H1 (cell line): ENCODE results near the gene SCARF1. TPM values are rescaled to one million over a fixed set of nuclear protein-coding genes. Genes with fewer than 3 reads are reported as not detected.

Experiments used
- CTCF ChIA-PET: fragments of 300-600 bp; sonication (Branson Sonifier 250); formaldehyde crosslinking; loops from one replicate; lab custom pipeline; 2021; ENCODE audit not compliant: partially characterized antibody; lab: Charles Lee
- POLR2A ChIA-PET: fragments of 300-600 bp; sonication (Branson Sonifier 250); formaldehyde crosslinking; loops from one replicate; lab custom pipeline; 2021; ENCODE audit warnings: inconsistent platforms; ENCODE audit not compliant: partially characterized antibody; lab: Charles Lee
- DNase-seq, 2 experiments: peaks; one replicate each; pipeline versions ENCODE4 v3.0.0 to v3.0.0-alpha.2; 2010 to 2022; ENCODE audit warnings: low spot score in 2 of 2, low read depth in 1 of 2, mixed read lengths in 1 of 2
- FAIRE-seq: peaks from 2 replicates; lab custom pipeline; 2011; peaks lifted over from hg19 to GRCh38; lab: Jason Lieb, UNC
- H2AFZ ChIP-seq: 2 replicates; pipeline ENCODE4 v1.8.1; 2012; ENCODE audit warnings: low read length, inconsistent platforms
- H2AK5ac ChIP-seq: 2 replicates; pipeline ENCODE4 v1.6.1; 2013; ENCODE audit warnings: low read depth, low read length
- H2BK120ac ChIP-seq: replicated peaks from 2 replicates; pipeline ENCODE3; 2013; ENCODE audit warnings: low read depth, low read length, inconsistent platforms
- H2BK12ac ChIP-seq: 2 replicates; pipeline ENCODE4 v1.6.1; 2013; ENCODE audit warnings: low read depth, low read length
- H2BK15ac ChIP-seq: 2 replicates; pipeline ENCODE4 v1.6.1; 2013; ENCODE audit warnings: low read length
- H2BK20ac ChIP-seq: 2 replicates; pipeline ENCODE4 v1.6.1; 2013; ENCODE audit warnings: low read length
- H2BK5ac ChIP-seq: 2 replicates; pipeline ENCODE4 v1.6.1; 2013; ENCODE audit warnings: low read depth, low read length
- H3K14ac ChIP-seq: 2 replicates; pipeline ENCODE4 v1.6.1; 2013; ENCODE audit warnings: inconsistent platforms; ENCODE audit not compliant: insufficient read length
- H3K18ac ChIP-seq: 2 replicates; pipeline ENCODE4 v1.6.1; 2013; ENCODE audit warnings: low read length; ENCODE audit errors: extremely low read depth
- H3K23ac ChIP-seq: 2 replicates; pipeline ENCODE4 v1.6.1; 2013; ENCODE audit warnings: inconsistent platforms; ENCODE audit not compliant: insufficient read length
- H3K23me2 ChIP-seq: 2 replicates; pipeline ENCODE4 v1.6.1; 2013; ENCODE audit warnings: low read depth, low read length
- H3K27ac ChIP-seq: 2 replicates; pipeline ENCODE4 v1.6.1; 2011; ENCODE audit warnings: low read depth, low read length, inconsistent platforms
- H3K27me3 ChIP-seq, 4 experiments: replicated peaks in 1 of 4; 1 replicate in 1 of 4; 2 replicates in 3 of 4; pipeline versions ENCODE4 v1.6.1 to v1.8.1; 2011 to 2013; ENCODE audit warnings: low read length in 3 of 4, mild to moderate bottlenecking in 3 of 4, inconsistent platforms in 2 of 4, mixed read lengths in 2 of 4, moderate library complexity in 1 of 4; ENCODE audit not compliant: control insufficient read depth in 3 of 4, insufficient read depth in 3 of 4; ENCODE audit errors: extremely low read depth in 1 of 4
- H3K36me3 ChIP-seq, 4 experiments: 2 replicates each; pipeline versions ENCODE4 v1.6.1 to v1.8.1; 2011 to 2013; ENCODE audit warnings: mild to moderate bottlenecking in 4 of 4, low read length in 3 of 4, moderate library complexity in 2 of 4, control low read depth in 1 of 4, inconsistent platforms in 1 of 4; ENCODE audit not compliant: insufficient read depth in 4 of 4, control insufficient read depth in 2 of 4
- H3K4ac ChIP-seq: replicated peaks from 2 replicates; pipeline ENCODE3; 2013; ENCODE audit warnings: low read length, low read depth, mixed read lengths, inconsistent platforms; ENCODE audit not compliant: insufficient read length
- H3K4me1 ChIP-seq, 4 experiments: replicated peaks in 1 of 4; 1 replicate in 1 of 4; 2 replicates in 3 of 4; pipeline versions ENCODE4 v1.6.1 to v1.8.1; 2011 to 2013; ENCODE audit warnings: low read length in 3 of 4, inconsistent platforms in 2 of 4, mixed read lengths in 1 of 4; ENCODE audit not compliant: insufficient read depth in 4 of 4, control insufficient read depth in 3 of 4
- H3K4me2 ChIP-seq, 2 experiments: 2 replicates each; pipeline versions ENCODE4 v1.6.1 to v1.8.1; 2011 to 2013; ENCODE audit warnings: low read depth in 2 of 2, low read length in 2 of 2, control low read depth in 1 of 2, inconsistent platforms in 1 of 2, mild to moderate bottlenecking in 1 of 2; ENCODE audit not compliant: insufficient read depth in 1 of 2
- H3K4me3 ChIP-seq, 4 experiments: fragments of 200-600, 300-600 bp in 1 of 4; sonication (generic), shearing (Covaris generic), sonication (Bioruptor Twin) in 1 of 4; 2 replicates each; pipeline versions ENCODE4 v1.5.1 to v1.8.1; 2011 to 2016; ENCODE audit warnings: low read length in 4 of 4, low read depth in 3 of 4, control low read depth in 2 of 4, inconsistent platforms in 2 of 4, mild to moderate bottlenecking in 2 of 4, mixed read lengths in 1 of 4, moderate library complexity in 1 of 4; ENCODE audit not compliant: insufficient read depth in 2 of 4; ENCODE audit errors: extremely low read depth in 1 of 4
- H3K56ac ChIP-seq: replicated peaks from 2 replicates; pipeline ENCODE3; 2013; ENCODE audit warnings: low read depth, mild to moderate bottlenecking, mixed read lengths, low read length, inconsistent platforms; ENCODE audit not compliant: insufficient read length
- H3K79me1 ChIP-seq: 2 replicates; pipeline ENCODE4 v1.6.1; 2013; ENCODE audit warnings: low read depth, low read length, control low read depth
- H3K79me2 ChIP-seq, 2 experiments: 2 replicates each; pipeline versions ENCODE4 v1.6.1 to v1.8.1; 2012 to 2013; ENCODE audit warnings: low read length in 2 of 2, mild to moderate bottlenecking in 2 of 2, inconsistent platforms in 1 of 2; ENCODE audit not compliant: insufficient read depth in 2 of 2, control insufficient read depth in 1 of 2
- H3K9ac ChIP-seq, 4 experiments: replicated peaks in 1 of 4; 1 replicate in 1 of 4; 2 replicates in 3 of 4; pipeline versions ENCODE4 v1.6.1 to v1.8.1; 2011 to 2013; ENCODE audit warnings: low read depth in 3 of 4, low read length in 3 of 4, control low read depth in 2 of 4, mild to moderate bottlenecking in 2 of 4, moderate library complexity in 2 of 4, inconsistent platforms in 1 of 4; ENCODE audit errors: extremely low read depth in 1 of 4
- H3K9me3 ChIP-seq, 2 experiments: 2 replicates each; pipeline versions ENCODE4 v1.6.1 to v1.8.1; 2012 to 2013; ENCODE audit warnings: mild to moderate bottlenecking in 2 of 2, moderate library complexity in 2 of 2, control low read depth in 1 of 2, inconsistent platforms in 1 of 2, low read depth in 1 of 2, low read length in 1 of 2, mixed read lengths in 1 of 2; ENCODE audit not compliant: insufficient read depth in 2 of 2
- H4K20me1 ChIP-seq, 2 experiments: replicated peaks in 1 of 2; 2 replicates each; pipeline versions ENCODE3 to v1.8.1; 2011 to 2013; ENCODE audit warnings: inconsistent platforms in 2 of 2, low read length in 2 of 2, mild to moderate bottlenecking in 1 of 2; ENCODE audit not compliant: insufficient read depth in 2 of 2, control insufficient read depth in 1 of 2
- H4K5ac ChIP-seq: 2 replicates; pipeline ENCODE4 v1.6.1; 2013; ENCODE audit warnings: low read length, low read depth, mixed read lengths, inconsistent platforms; ENCODE audit not compliant: insufficient read length
- H4K8ac ChIP-seq: 2 replicates; pipeline ENCODE4 v1.8.0; 2013; ENCODE audit warnings: mild to moderate bottlenecking, moderate library complexity, low read length, inconsistent platforms; ENCODE audit not compliant: insufficient read depth; ENCODE audit errors: extremely low read depth
- H4K91ac ChIP-seq: replicated peaks from 2 replicates; pipeline ENCODE3; 2013; ENCODE audit warnings: low read length, mixed read lengths, inconsistent platforms; ENCODE audit not compliant: insufficient read length
- ATF2 ChIP-seq: IDR thresholded peaks from 2 replicates; pipeline ENCODE4 v1.6.1; 2012; ENCODE audit warnings: low read length, inconsistent platforms
- BCL11A ChIP-seq, 2 experiments: IDR thresholded peaks; one replicate each; pipeline ENCODE4 v1.6.1; 2011; ENCODE audit warnings: low read depth in 2 of 2, low read length in 2 of 2, mild to moderate bottlenecking in 2 of 2
- HDAC2 ChIP-seq, 2 experiments: fragments of 300-600 bp in 1 of 2; sonication (generic) in 1 of 2; IDR thresholded peaks; 2 replicates each; pipeline ENCODE4 v1.6.1; 2011 to 2012; ENCODE audit warnings: low read depth in 2 of 2, low read length in 2 of 2, mild to moderate bottlenecking in 2 of 2, moderate library complexity in 2 of 2, borderline replicate concordance in 1 of 2, inconsistent platforms in 1 of 2
- HDAC6 ChIP-seq: IDR thresholded peaks from one replicate; pipeline ENCODE4 v1.7.1; 2012; ENCODE audit warnings: low read depth, mild to moderate bottlenecking, inconsistent platforms, low read length, moderate library complexity
- NRF1 ChIP-seq: IDR thresholded peaks from 2 replicates; pipeline ENCODE4 v1.6.1; 2011; ENCODE audit warnings: mild to moderate bottlenecking, low read depth, low read length, improper control_type of control experiment
- PHF8 ChIP-seq: fragments of 200-600 bp; sonication (generic); conservative IDR thresholded peaks from 2 replicates; pipeline ENCODE4 v1.7.1; 2012; ENCODE audit warnings: low read depth, mild to moderate bottlenecking, inconsistent platforms, low read length, moderate library complexity
- SIN3A ChIP-seq, 2 experiments: IDR thresholded peaks in 1 of 2; conservative IDR thresholded peaks in 1 of 2; 2 replicates each; pipeline ENCODE4 v1.6.1; 2011 to 2012; ENCODE audit warnings: low read length in 2 of 2, improper control_type of control experiment in 1 of 2, low read depth in 1 of 2, mild to moderate bottlenecking in 1 of 2
- SIRT6 ChIP-seq: IDR thresholded peaks from one replicate; pipeline ENCODE4 v1.7.1; 2012; ENCODE audit warnings: low read length, inconsistent platforms
- TBP ChIP-seq: IDR thresholded peaks from 2 replicates; pipeline ENCODE4 v1.6.1; 2011; ENCODE audit warnings: low read depth, low read length, improper control_type of control experiment
- TEAD4 ChIP-seq: IDR thresholded peaks from 2 replicates; pipeline ENCODE4 v1.6.1; 2012; ENCODE audit warnings: low read depth, low read length, inconsistent platforms, mixed read lengths
- WGBS, 2 experiments: shearing (Covaris generic) in 1 of 2; methylation state at CpG; one replicate each; pipeline versions ENCODE4 v1.1.6 to v1.1.7; 2013 to 2015; ENCODE audit warnings: low lambda C conversion rate in 2 of 2, mixed read lengths in 2 of 2, inconsistent platforms in 1 of 2, low coverage in 1 of 2, missing lambda C conversion rate in 1 of 2; ENCODE audit not compliant: insufficient replicate concordance in 2 of 2, insufficient coverage in 1 of 2, insufficient read length in 1 of 2; ENCODE audit errors: extremely low coverage in 1 of 2, missing lambda C conversion rate in 1 of 2; 5-methylcytosine and 5-hydroxymethylcytosine counted together
- polyA plus RNA-seq, 7 experiments: library from polyadenylated mRNA; depleted of rRNA in 3 of 7; stranded (reverse) in 5 of 7; unstranded in 2 of 7; fragments of >200 nt in 5 of 7; fragments of 200-250 nt in 2 of 7; gene quantifications; 1 replicate in 5 of 7; 2 replicates in 1 of 7; 4 replicates in 1 of 7; pipeline versions ENCODE4 v1.2.1 to v1.2.3, GENCODE V29; 2011 to 2013; ENCODE audit warnings: missing spikeins in 2 of 7, mixed read lengths in 2 of 7
- total RNA-seq: library from RNA; stranded (reverse); fragmentation: NEBNext Ultra II Directional; extraction: Animal tissue kit (Norgen Biotek cat#: 25700); gene quantifications from 2 replicates; pipeline ENCODE4 v1.2.1, GENCODE V29; 2021
- TF ChIP-seq, protein P1 (sequence below): IDR thresholded peaks from 2 replicates; pipeline ENCODE4 v1.6.1; 2012; ENCODE audit warnings: inconsistent platforms

SCARF1 gene
- total and polyA plus RNA-seq, 2 of the 8 experiments (the other 6 are each of a cell fraction or from before 2014, with no cell fraction given): 1.1 to 1.6 TPM

DNA sequence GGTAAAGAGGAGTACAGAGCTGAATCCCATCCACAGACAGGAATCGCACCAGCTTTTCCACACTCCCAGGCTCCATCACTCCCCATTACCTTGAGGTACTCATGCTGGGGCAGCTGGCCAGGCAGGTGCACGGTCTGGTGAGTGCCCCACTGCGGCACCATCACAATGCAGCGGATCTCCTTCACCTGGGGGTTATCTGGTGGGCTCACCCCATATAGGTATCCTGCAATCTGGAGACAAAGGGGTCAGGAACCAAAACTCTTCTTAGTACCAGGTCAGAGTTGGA, 6.0 kb upstream of the SCARF1 start:
- POLR2A ChIA-PET: interaction anchor here (4.8 to 6.5 kb wide), 2 partner anchors 12 to 20 kb away, joined by 44 to 65 read pairs; no protein-coding TSS in a partner anchor
- H3K4me1 ChIP-seq: peaks cover 0 to 15% (median 11%) of the 10 kb centered on the region in 4 experiments; a peak in 5 of 7 replicates
- H2BK15ac ChIP-seq: no peak overlapping the region
- H3K18ac ChIP-seq: no peak overlapping the region
- H2AFZ ChIP-seq: no peak overlapping the region
- H3K27me3 ChIP-seq: peaks cover 0 to 6% (median 2%) of the 10 kb centered on the region in 4 experiments; a peak in 3 of 7 replicates
- peaks cover 7% of the 10 kb centered on the region; the same call in 1 of the 2 replicates for H3K23me2 ChIP-seq
- no peak overlapping the region for H3K56ac ChIP-seq
- H4K91ac ChIP-seq: no peak overlapping the region
- H2BK20ac ChIP-seq: no peak overlapping the region
- H3K4me3 ChIP-seq: no peak overlapping the region
- H4K20me1 ChIP-seq: peaks cover 15 to 24% of the 10 kb centered on the region in 2 experiments
- no peak overlapping the region; the same call in 1 of the 2 replicates for H4K8ac ChIP-seq
- no peak overlapping the region for H2AK5ac ChIP-seq
- H3K79me1 ChIP-seq: no peaks in the 10 kb centered on the region; the same call in 1 of the 2 replicates
- no peak for FAIRE-seq
- no peak overlapping the region for H2BK120ac ChIP-seq
- H3K4me2 ChIP-seq: no peak overlapping the region
- H3K36me3 ChIP-seq: peaks cover 42 to 60% (median 53%) of the 10 kb centered on the region in 4 experiments
- no peaks in the 10 kb centered on the region for H3K9me3 ChIP-seq
- CTCF ChIA-PET: interaction anchor here (0.7 to 2.9 kb wide), 6 partner anchors 11 to 300 kb away, joined by 3 to 18 read pairs (median 4); no protein-coding TSS in a partner anchor
- no peak overlapping the region for H3K4ac ChIP-seq
- DNase-seq: no peak
- H3K23ac ChIP-seq: no peak overlapping the region
- H4K5ac ChIP-seq: no peak overlapping the region
- WGBS, 2 experiments: 89% methylated on average over 4 of the region's 4 CpGs; no CpG with 5 or more reads in 1 of the 2 experiments
- no peak overlapping the region for H3K9ac ChIP-seq
- no peak overlapping the region for H3K27ac ChIP-seq
- H3K14ac ChIP-seq: no peak overlapping the region
- no peak overlapping the region for H2BK12ac ChIP-seq
- H2BK5ac ChIP-seq: no peak overlapping the region
- H3K79me2 ChIP-seq: no peaks in the 10 kb centered on the region
- no peak for TF ChIP-seq BCL11A (IDR thresholded peaks at IDR 0.05; ENCODE audit: low read depth in 2 of 2, low read length in 2 of 2)
- TF ChIP-seq TBP: no peak
- TF ChIP-seq HDAC2 (IDR thresholded peaks at IDR 0.05; ENCODE audit: borderline replicate concordance in 1 of 2, low read depth in 2 of 2, low read length in 2 of 2): no peak
- no peak for TF ChIP-seq ATF2
- TF ChIP-seq, protein P1, sequence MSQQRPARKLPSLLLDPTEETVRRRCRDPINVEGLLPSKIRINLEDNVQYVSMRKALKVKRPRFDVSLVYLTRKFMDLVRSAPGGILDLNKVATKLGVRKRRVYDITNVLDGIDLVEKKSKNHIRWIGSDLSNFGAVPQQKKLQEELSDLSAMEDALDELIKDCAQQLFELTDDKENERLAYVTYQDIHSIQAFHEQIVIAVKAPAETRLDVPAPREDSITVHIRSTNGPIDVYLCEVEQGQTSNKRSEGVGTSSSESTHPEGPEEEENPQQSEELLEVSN: no peak
- no peak for TF ChIP-seq HDAC6
- no peak for TF ChIP-seq TEAD4
- no peak for TF ChIP-seq PHF8
- no peak for TF ChIP-seq SIRT6
- TF ChIP-seq NRF1: no peak
- TF ChIP-seq SIN3A (conservative IDR thresholded peaks at IDR 0.05 in 1 of 2, IDR thresholded peaks at IDR 0.05 in 1 of 2; ENCODE audit: low read depth in 1 of 2, low read length in 2 of 2): no peak
